ENCODE results near the gene SLIT2. TPM values are rescaled to one million over a fixed set of nuclear protein-coding genes. Genes with fewer than 3 reads are reported as not detected.

SLIT2 gene
- total and polyA plus RNA-seq, 3 donors from 2014 or later, result 5.5 to 11.4 (median 8.7) TPM

GRCh38 chr4:20284990-20285389 lies 33.3 kb downstream of the SLIT2 start:
- TF ChIP-seq POLR2A (IDR thresholded peaks at IDR 0.05), result no peak
- no peak for TF ChIP-seq CTCF (IDR thresholded peaks at IDR 0.05)
- Histone ChIP-seq H3K27ac (no peak overlapping the region), H3K27me3 (no peaks in the 10 kb centered on the region), H3K9me3 (no peaks in the 10 kb centered on the region), H3K4me1 (no peaks in the 10 kb centered on the region), H3K36me3 (ENCODE audit: low read depth, missing control alignments) (no peaks in the 10 kb centered on the region), H3K4me3 (no peak overlapping the region)
- DNase-seq, result no peak
- WGBS, 2 donors, result 85 to 87% methylated on average over 1 of the region's 1 CpG
- intact Hi-C loops (cut with DNase I; ENCODE audit: low total_unique reads), result no loop called here

- no peak overlapping the region for H3K4me3 ChIP-seq
- H3K4me1 ChIP-seq, result no peaks in the 10 kb centered on the region
- DNase-seq, result no peak
- 100% methylated on average over 2 of the region's 2 CpGs for WGBS, 2 donors
- no peaks in the 10 kb centered on the region for H3K36me3 ChIP-seq (ENCODE audit: low read depth, missing control alignments)
- no peaks in the 10 kb centered on the region for H3K9me3 ChIP-seq
- H3K27ac ChIP-seq, result no peak overlapping the region
- H3K27me3 ChIP-seq, result no peaks in the 10 kb centered on the region
- intact Hi-C loops (cut with DNase I; ENCODE audit: low total_unique reads), result no loop called here
- TF ChIP-seq CTCF (IDR thresholded peaks at IDR 0.05) (no peak), POLR2A (IDR thresholded peaks at IDR 0.05) (no peak)
Observed at GRCh38 chr4:20287246-20287645, 35.5 kb downstream of the SLIT2 start.

- no peak for DNase-seq
- WGBS, 2 donors, result 84 to 90% methylated on average over 8 of the region's 8 CpGs
- H3K27ac ChIP-seq, result no peak overlapping the region
Observed at GRCh38 chr4:20288047-20288650, 36.4 kb downstream of the SLIT2 start.

GRCh38 chr4:20288846-20289512 lies 37.3 kb downstream of the SLIT2 start:
- H3K36me3 ChIP-seq (ENCODE audit: low read depth, missing control alignments), result no peaks in the 10 kb centered on the region
- 84 to 96% methylated on average over 2 of the region's 2 CpGs for WGBS, 2 donors
- no peaks in the 10 kb centered on the region for H3K9me3 ChIP-seq
- no peak overlapping the region for H3K4me3 ChIP-seq
- no peaks in the 10 kb centered on the region for H3K4me1 ChIP-seq
- DNase-seq, result no peak
- no peak overlapping the region for H3K27ac ChIP-seq
- TF ChIP-seq CTCF (IDR thresholded peaks at IDR 0.05) (no peak), POLR2A (IDR thresholded peaks at IDR 0.05) (no peak)
- intact Hi-C loops (cut with DNase I; ENCODE audit: low total_unique reads), result no loop called here
- no peaks in the 10 kb centered on the region for H3K27me3 ChIP-seq

More at GRCh38 chr4:20288047-20288650, 36.4 kb downstream of the SLIT2 start:
- no peak for TF ChIP-seq CTCF (IDR thresholded peaks at IDR 0.05)
- intact Hi-C loops (cut with DNase I; ENCODE audit: low total_unique reads), result no loop called here
- H3K27me3 ChIP-seq, result no peaks in the 10 kb centered on the region
- no peaks in the 10 kb centered on the region for H3K9me3 ChIP-seq
- H3K36me3 ChIP-seq (ENCODE audit: low read depth, missing control alignments), result no peaks in the 10 kb centered on the region
- no peaks in the 10 kb centered on the region for H3K4me1 ChIP-seq
- H3K4me3 ChIP-seq, result no peak overlapping the region

- WGBS, 2 donors, result 88 to 96% methylated on average over 3 of the region's 3 CpGs
- H3K4me3 ChIP-seq, result no peak overlapping the region
- DNase-seq, result no peak
- H3K4me1 ChIP-seq, result no peaks in the 10 kb centered on the region
- H3K36me3 ChIP-seq (ENCODE audit: low read depth, missing control alignments), result no peaks in the 10 kb centered on the region
- H3K9me3 ChIP-seq, result no peaks in the 10 kb centered on the region
- H3K27me3 ChIP-seq, result no peaks in the 10 kb centered on the region
- intact Hi-C loops (cut with DNase I; ENCODE audit: low total_unique reads), result no loop called here
- no peak for TF ChIP-seq CTCF (IDR thresholded peaks at IDR 0.05)
- no peak for TF ChIP-seq POLR2A (IDR thresholded peaks at IDR 0.05)
- H3K27ac ChIP-seq, result no peak overlapping the region
Observed at GRCh38 chr4:20289782-20290181, 38.1 kb downstream of the SLIT2 start.

Measured in testis (tissue), 3 donors.